DOHH2 (cell line): ENCODE results near the gene XPA.

Source experiments
- H3F3A ChIP-seq: fragments of 200-600 bp; sonication (generic), shearing (Covaris generic); 2 replicates; pipeline ENCODE4 v1.6.0; 2016; ENCODE audit warnings: antibody characterized with exemption, mild to moderate bottlenecking; ENCODE audit not compliant: control insufficient read depth, insufficient read depth
- H3K27ac ChIP-seq: fragments of 200-600 bp; sonication (generic); 2 replicates; pipeline ENCODE4 v1.5.1; 2014; ENCODE audit warnings: low read depth, mild to moderate bottlenecking, low read length, moderate library complexity
- H3K27me3 ChIP-seq: fragments of 200-600 bp; sonication (generic); 2 replicates; pipeline ENCODE4 v1.6.1; 2014; ENCODE audit warnings: mild to moderate bottlenecking, low read length, mixed read lengths; ENCODE audit not compliant: control insufficient read depth
- H3K36me3 ChIP-seq: fragments of 200-600 bp; sonication (generic); 2 replicates; pipeline ENCODE4 v1.6.1; 2014; ENCODE audit warnings: mild to moderate bottlenecking, low read length, moderate library complexity, mixed read lengths; ENCODE audit not compliant: control insufficient read depth
- H3K4me1 ChIP-seq: fragments of 200-600 bp; sonication (generic); 2 replicates; pipeline ENCODE4 v1.6.1; 2014; ENCODE audit warnings: mild to moderate bottlenecking, low read length, mixed read lengths; ENCODE audit not compliant: control insufficient read depth
- H3K4me2 ChIP-seq: fragments of 200-600 bp; sonication (generic); 2 replicates; pipeline ENCODE4 v1.6.0; 2014; ENCODE audit warnings: mild to moderate bottlenecking, low read length, moderate library complexity
- H3K4me3 ChIP-seq: fragments of 200-600 bp; sonication (generic); 2 replicates; pipeline ENCODE4 v1.5.1; 2014; ENCODE audit warnings: mild to moderate bottlenecking, low read length, mixed read lengths
- H3K79me2 ChIP-seq: fragments of 200-600 bp; sonication (generic); 2 replicates; pipeline ENCODE4 v1.6.1; 2014; ENCODE audit warnings: mild to moderate bottlenecking, low read length, mixed read lengths; ENCODE audit not compliant: control insufficient read depth
- H3K9me2 ChIP-seq: fragments of 200-600 bp; sonication (generic); replicated peaks from 2 replicates; pipeline ENCODE4 v1.6.1; 2014; ENCODE audit warnings: mild to moderate bottlenecking, low read length, mixed read lengths; ENCODE audit not compliant: control insufficient read depth
- H3K9me3 ChIP-seq: fragments of 200-600 bp; sonication (generic); 2 replicates; pipeline ENCODE4 v1.6.1; 2014; ENCODE audit warnings: antibody characterized with exemption, low read length, mixed read lengths; ENCODE audit not compliant: control insufficient read depth, insufficient read depth
- H4K20me1 ChIP-seq: fragments of 200-600 bp; sonication (generic); 2 replicates; pipeline ENCODE4 v1.6.0; 2014; ENCODE audit warnings: low read depth, mild to moderate bottlenecking, antibody characterized with exemption, low read length, moderate library complexity; ENCODE audit not compliant: control insufficient read depth, insufficient read depth
- EZH2phosphoT487 ChIP-seq: fragments of 200-600 bp; sonication (generic); IDR thresholded peaks from 2 replicates; pipeline ENCODE4 v1.6.1; 2017; ENCODE audit warnings: borderline replicate concordance, mild to moderate bottlenecking, antibody characterized with exemption, low read length, moderate library complexity, mixed read lengths
- TF ChIP-seq, protein P1 (sequence below): fragments of 200-600 bp; sonication (generic); IDR thresholded peaks from one replicate; pipeline ENCODE4 v1.5.1; 2014; ENCODE audit warnings: antibody characterized with exemption, mild to moderate bottlenecking, low read depth, low read length; ENCODE audit not compliant: poor library complexity, severe bottlenecking

The XPA gene

GRCh38 chr9:97694769-97695168 is 2.4 kb downstream of the XPA start:
- no peak overlapping the region for H3K27ac ChIP-seq
- TF ChIP-seq, protein P1, sequence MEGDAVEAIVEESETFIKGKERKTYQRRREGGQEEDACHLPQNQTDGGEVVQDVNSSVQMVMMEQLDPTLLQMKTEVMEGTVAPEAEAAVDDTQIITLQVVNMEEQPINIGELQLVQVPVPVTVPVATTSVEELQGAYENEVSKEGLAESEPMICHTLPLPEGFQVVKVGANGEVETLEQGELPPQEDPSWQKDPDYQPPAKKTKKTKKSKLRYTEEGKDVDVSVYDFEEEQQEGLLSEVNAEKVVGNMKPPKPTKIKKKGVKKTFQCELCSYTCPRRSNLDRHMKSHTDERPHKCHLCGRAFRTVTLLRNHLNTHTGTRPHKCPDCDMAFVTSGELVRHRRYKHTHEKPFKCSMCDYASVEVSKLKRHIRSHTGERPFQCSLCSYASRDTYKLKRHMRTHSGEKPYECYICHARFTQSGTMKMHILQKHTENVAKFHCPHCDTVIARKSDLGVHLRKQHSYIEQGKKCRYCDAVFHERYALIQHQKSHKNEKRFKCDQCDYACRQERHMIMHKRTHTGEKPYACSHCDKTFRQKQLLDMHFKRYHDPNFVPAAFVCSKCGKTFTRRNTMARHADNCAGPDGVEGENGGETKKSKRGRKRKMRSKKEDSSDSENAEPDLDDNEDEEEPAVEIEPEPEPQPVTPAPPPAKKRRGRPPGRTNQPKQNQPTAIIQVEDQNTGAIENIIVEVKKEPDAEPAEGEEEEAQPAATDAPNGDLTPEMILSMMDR: no peak
- TF ChIP-seq EZH2phosphoT487: no peak
- H3K36me3 ChIP-seq: peaks cover 29% of the 10 kb centered on the region
- H3F3A ChIP-seq: no peaks in the 10 kb centered on the region
- H3K9me2 ChIP-seq: no peaks in the 10 kb centered on the region
- H4K20me1 ChIP-seq: no peaks in the 10 kb centered on the region
- peak overlapping the region; percentile 77 for H3K4me2 ChIP-seq
- peaks cover 36% of the 10 kb centered on the region for H3K79me2 ChIP-seq
- H3K27me3 ChIP-seq: no peaks in the 10 kb centered on the region
- peaks cover 52% of the 10 kb centered on the region for H3K4me1 ChIP-seq
- no peak overlapping the region for H3K4me3 ChIP-seq
- no peaks in the 10 kb centered on the region for H3K9me3 ChIP-seq

DNA sequence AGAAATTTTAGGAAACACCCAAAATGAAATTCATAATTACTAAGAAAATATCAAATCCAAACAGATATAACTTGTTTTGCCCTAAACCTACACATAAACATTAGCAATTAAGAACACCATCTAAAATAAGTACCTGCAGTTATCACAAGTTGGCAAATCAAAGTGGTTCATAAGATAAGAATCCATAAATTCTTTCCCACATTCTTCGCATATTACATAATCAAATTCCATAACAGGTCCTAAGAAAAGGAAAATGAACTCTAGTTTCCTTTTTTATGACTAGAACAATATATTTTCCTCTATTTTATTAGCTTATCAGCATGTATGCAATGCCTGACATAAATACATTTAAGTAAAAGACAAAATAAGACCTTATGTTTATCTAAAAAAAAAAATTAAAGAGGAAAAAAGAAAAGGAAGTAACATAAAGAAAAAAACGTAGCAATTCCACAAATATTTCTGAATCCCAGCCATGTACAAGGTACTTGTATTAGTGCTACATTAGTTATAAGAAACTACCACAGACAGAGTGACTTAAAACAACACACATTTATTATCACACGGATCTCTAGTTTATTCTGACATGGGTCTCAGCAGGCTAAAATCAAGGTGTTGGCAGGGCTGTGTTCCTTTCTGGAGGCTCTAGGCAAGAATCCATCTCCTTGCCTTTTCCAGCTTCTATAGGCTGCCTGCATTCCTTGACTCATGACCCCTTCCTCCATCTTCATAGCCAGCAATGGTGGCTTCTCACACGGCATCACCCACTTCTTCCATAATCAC is 7.5 kb downstream of the XPA start:
- no peak overlapping the region for H3K4me3 ChIP-seq
- no peaks in the 10 kb centered on the region for H3K27me3 ChIP-seq
- H3K4me1 ChIP-seq: peaks cover 14% of the 10 kb centered on the region
- H3K4me2 ChIP-seq: no peak overlapping the region
- no peaks in the 10 kb centered on the region for H3K9me2 ChIP-seq
- H4K20me1 ChIP-seq: no peaks in the 10 kb centered on the region
- H3K9me3 ChIP-seq: no peaks in the 10 kb centered on the region
- no peak overlapping the region for H3K27ac ChIP-seq
- TF ChIP-seq EZH2phosphoT487: no peak
- TF ChIP-seq, protein P1: no peak
- peaks cover 68% of the 10 kb centered on the region for H3K36me3 ChIP-seq
- no peaks in the 10 kb centered on the region for H3F3A ChIP-seq
- H3K79me2 ChIP-seq: peaks cover 11% of the 10 kb centered on the region

DNA sequence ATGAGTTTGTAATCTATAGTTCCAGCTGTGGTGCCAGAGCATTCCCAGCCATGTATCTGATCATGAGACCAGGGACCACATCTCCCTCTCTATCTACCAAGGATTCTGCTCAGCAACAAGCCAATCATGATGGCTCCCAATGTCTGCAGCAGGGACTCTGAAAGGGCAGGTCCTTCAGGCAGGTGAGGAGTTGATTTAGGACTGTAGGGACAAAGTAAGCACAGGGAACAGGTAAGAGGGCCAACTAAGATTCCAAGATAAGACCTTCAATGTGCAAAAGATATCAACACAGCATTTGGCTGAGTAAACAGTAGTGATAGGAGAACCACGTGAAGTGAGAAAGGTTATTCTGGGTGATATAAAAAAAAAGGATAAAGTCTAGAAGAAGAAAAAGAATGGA is 8.5 kb downstream of the XPA start:
- Histone ChIP-seq H3K79me2 (peaks cover 3% of the 10 kb centered on the region; the same call in 1 of the 2 replicates), H3K4me3 (no peak overlapping the region), H3K36me3 (peaks cover 75% of the 10 kb centered on the region), H3F3A (no peaks in the 10 kb centered on the region), H3K27ac (no peak overlapping the region), H3K27me3 (no peaks in the 10 kb centered on the region), H3K9me2 (no peaks in the 10 kb centered on the region), H3K4me1 (peaks cover 5% of the 10 kb centered on the region), H4K20me1 (no peaks in the 10 kb centered on the region), H3K4me2 (no peak overlapping the region), H3K9me3 (no peaks in the 10 kb centered on the region)
- TF ChIP-seq EZH2phosphoT487: no peak
- TF ChIP-seq, protein P1: no peak
